Activated CD8-positive, alpha-beta memory T cell treated with anti-CD3 and anti-CD28 coated beads for 48 hours (primary cell): ENCODE data around the gene NEUROD2.
A peak's percentile ranks its signal among the peaks of the same experiment; 100 is the strongest.

ENCODE experiments used
- DNase-seq, 3 experiments: peaks; one replicate each; pipeline ENCODE4 v3.0.0-alpha.2; 2020; ENCODE audit warnings: low read depth in 2 of 3, low spot score in 2 of 3

Gene NEUROD2

DNA sequence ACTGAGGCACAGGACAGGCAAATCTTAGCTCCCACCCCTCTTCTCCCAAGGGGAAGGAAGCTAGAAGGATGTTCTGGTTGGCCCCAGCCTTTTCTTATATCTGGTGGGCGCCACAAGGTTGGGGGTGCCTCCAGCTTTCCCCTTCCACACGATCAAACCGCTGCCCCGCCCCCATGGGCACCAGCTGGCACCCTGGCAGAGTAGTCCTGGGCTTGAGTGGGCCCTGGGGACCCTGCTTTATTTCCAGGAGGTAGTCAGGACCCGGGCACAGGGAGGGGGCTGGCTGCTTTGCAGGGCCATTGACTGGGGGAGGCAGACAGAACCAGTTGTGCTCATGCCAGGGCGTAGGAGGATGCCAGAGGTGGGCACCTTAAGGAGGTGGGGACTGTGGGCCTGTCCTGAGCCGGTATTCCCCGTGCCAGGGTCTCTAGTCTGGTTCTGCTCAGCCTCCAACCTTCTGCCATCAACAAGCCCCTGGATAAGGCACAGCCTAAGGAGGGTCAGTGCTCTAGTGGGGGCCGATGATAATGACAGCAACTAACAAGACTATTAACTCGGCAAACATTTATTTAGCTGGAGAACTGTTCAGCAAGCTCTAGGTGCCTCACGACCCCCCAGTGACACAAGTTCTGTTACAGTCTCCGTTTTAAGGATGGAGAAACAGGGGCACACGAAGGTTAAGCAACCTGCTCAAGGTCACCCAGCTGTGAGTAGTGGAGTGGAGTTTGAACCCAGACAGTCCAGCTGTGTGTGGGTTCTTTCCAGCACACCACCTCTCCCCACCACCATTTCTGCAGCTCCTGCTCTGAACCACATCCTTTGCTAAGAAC, 11.5 kb upstream of the NEUROD2 start:
- no peak for DNase-seq

DNA sequence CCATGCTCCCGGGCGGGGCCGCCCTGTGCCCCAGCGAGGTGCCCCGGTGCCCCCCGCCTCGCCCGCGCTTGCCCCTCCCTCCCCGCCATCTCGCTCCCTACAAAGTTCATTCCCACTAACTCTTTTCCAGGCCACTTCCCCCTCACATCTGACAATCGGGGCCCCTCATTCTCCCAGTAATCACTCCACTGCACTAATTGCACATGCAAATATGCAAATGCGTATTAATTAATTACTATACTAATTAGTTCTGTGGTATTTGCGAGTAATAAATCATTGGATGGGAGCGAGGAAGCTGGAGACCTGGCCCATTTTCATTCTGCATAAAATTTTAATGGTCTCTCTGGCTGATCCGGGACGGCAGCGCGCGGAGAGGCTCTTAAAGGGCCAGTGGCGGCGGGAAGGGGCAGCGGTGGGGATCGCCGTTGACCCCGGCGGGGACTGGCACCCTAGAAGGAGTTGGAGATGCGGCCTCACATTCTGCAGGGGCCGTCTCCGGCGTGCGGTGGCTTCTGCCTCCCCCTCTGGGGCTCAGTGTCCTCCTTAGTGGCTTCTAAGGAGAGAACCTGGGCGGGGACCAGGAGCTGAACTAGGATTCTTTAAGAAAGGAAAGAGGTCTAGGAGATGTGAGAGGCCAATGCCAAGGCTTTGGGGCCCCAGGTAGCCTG, 10.7 kb upstream of the NEUROD2 start:
- DNase-seq, result no peak

DNA sequence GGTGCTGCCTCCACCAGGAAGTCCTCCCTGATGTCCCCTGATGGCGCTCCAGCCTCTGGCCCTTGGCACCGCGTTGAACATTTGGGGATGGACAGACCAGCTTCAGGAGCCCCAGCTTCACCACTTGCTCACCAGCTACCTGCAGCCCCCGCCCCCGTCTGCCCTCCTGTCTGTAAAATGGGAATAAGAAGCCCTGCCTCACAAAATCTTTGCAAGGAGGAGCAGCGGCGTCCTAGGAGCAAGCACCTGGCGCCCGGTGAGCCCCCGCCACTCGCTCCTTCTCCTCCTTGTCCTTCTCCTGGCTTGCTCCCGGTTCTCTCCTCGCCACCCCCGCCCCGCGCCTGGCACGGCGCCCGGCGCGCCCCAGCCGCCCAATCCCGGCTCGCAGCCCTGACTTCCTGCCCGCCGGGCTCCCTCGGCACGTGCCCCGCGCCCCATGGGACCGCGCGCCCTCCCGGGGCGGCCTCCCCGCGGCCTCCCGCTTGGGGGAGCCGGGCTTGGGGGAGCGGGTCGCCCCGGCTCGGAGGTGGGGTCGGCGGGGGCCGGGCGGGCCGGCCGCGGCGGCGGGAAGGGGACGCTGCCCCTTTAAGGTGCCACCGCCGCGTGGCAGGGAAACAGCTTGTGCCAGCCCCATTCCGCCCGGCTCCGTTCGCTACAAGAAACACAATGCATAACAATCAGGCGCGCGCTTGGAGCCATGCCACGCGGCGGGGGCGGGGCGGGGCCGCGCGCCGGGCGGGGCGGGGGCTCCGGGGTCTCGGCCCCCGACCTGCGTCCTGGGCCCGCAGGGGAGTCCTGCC, 9.9 kb upstream of the NEUROD2 start:
- DNase-seq, result peak in 1 of 3 experiments; percentile 30

DNA sequence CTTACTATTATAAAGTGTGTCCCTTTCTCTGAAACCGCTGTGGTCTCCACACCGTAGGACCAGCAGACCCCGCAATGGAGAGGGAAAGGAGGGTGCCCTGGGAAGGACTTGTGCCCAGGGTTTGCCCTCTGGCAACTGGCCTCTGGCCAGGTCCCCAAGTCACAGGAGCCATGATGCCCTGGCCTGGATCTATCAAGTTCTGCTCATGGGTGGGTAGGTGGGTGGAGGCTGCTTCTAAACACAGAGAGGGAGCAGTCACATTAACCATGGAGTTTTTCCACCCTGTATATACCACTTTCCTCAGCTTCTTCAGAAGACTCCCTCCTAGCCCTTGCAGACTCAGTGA, 9.4 kb upstream of the NEUROD2 start:
- no peak for DNase-seq

DNA sequence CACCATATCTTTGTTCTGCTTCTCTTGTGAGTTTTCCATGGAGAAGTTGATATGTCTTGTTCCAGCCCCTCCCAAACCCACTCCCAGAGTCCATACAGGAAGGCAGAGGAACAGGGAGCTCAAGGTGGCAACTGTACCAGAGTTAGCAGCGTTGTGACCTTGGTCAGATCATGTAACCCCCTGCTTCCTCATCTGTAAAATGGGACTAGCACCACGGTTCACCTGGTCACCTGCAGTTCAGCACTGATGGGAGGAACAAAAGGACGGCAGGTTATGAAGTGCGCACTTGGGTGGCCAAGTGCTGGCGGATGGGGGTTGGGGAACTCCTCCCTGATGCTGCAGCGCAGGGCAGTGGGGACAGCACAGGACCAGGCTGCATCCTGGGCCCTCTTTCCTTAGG, 7.7 kb upstream of the NEUROD2 start:
- no peak for DNase-seq

DNA sequence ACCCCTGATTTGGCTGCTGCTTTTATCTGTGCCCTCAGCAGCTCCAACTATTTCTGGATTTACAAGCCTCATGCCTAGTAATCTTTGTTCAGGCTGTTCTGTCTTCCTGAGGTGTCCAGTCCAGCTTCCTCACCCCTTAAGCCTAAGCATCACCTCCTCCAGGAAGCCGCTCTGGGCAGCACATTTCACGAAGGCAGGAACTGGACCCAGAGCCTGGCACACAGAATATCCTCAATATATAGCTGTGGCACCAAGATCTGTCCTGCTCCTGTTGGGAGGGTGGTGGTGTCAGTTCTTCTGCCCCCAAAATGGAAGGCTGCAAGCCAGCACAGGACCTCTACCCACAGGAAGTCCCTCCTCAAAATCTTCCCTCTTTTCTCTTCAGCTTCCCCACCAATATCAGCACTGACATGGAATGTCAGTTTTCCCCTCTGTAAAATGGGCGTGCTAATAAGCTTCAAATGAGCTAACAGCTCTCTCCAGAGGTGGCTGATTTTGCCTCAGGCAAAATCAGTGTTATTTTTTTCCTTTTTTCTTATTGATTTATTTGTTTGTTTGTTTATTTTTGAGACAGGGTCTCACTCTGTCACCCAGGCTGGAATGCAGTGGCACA, 6.9 kb upstream of the NEUROD2 start:
- no peak for DNase-seq

DNA sequence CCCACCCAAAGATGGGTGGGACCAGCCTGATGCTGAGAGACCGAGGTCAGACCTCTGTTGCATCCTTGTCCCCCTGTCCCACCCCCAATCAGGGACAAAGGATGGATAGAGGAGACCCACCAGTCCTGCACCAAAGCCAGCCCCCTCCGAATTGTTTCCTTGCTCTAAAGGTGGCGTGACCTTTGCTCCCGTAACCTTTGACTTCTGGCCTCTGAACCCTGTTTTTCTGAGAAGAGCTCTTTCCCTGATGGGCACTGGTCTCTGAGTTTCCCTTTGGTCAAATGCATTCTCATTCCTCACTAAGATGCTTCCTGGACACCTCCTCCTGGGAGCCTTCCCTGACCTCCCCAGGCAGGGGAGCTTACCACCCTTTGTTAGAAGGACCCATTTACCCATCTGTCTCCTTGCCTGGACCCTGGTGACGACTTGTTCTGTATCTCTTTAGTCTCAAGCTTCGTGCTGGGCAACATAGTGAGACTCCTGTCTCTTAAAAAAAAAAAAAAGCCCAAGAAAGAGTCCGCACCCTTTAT, 5.3 kb upstream of the NEUROD2 start:
- DNase-seq, result no peak

DNA sequence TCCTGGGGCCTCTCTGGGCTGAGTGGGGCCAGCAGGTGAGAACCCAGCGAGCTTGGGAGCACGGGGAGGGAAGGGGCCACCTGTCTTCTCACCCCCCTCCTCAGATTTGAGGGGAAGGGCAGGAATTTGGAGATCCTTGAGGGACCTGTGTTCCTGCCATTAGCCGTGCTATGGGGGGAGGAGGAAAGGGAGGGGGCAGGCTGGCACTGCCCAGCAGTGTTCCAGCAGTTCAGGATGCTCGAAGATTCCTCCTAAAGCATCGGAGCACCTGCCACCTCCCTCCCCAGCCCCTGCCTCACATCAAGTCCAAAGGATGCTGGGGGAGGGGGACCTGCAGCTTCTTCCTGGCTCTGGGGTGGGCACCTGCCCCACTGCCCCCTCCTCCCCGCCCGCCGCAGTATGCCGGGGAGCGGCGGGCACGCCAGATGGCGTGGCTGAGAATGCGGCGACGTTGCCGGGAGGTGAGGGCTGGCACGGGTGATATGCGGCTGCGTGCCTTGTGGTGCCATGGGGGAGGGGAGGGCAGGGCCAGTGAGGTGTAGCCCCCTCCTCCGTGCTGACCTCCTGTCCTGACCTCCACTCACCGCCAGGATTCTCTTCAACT, 4.7 kb upstream of the NEUROD2 start:
- no peak for DNase-seq

DNA sequence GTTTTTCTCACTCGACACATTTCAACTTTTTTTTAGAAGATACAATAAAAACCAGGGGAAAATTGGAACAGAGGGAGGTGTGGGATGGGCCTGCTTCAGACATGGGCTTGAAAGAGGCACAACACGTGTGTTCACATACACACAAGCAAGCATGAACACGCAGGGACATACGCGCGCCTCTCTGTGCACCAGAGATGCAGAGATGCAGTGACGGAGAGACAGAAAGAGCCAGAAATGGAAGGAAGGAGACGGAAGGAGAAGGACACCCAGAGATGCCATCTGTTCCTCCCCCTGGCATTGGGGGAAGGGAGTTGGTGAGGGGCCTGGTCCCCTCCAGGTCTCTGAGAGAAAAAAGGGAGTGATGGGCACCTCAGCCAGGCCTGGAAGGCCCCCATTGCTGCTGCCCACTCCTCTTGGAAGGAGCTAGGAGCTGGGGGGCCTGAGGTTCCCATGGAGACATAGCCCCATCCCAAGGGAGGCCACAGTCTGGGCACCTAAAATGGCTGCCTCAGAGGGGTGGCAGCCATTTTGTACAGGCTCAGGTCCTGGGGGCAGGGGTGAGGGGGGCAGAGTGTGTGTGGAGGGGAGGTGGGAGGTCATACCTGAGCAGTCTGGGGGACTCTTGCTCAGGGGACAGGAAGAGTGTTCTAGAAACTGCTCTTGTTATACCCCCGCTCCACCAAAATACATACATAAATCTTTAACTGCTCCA, 3.8 kb upstream of the NEUROD2 start:
- no peak for DNase-seq

DNA sequence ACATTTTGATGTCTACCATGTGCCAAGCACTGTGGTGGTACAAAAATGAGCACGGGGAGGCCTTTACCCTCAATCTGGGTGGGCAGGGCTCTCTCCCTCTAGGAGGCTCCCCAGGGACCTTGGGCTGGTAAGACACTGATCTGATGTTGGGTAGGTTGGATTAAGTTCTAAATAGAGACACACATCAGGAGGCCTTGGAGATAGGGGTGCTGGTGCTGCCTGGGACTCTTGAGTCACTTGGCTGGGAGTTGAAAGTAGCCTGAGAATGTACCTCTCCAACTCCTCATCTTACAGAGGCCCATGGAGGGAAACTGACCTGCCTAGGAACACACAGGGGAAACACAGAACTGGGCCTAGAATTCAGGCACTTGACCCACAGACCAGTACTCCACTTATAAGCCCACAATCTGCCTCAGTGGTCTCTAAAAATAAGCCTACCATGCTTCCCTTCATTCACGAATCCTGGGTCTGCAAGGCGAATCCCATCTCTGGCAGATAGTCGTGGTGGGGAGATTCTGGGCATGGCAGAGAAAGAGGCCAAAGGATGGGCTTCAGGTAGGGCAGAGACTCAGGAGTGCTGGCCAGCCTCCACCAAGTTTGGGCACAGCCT, 1.8 kb upstream of the NEUROD2 start:
- DNase-seq, result no peak

DNA sequence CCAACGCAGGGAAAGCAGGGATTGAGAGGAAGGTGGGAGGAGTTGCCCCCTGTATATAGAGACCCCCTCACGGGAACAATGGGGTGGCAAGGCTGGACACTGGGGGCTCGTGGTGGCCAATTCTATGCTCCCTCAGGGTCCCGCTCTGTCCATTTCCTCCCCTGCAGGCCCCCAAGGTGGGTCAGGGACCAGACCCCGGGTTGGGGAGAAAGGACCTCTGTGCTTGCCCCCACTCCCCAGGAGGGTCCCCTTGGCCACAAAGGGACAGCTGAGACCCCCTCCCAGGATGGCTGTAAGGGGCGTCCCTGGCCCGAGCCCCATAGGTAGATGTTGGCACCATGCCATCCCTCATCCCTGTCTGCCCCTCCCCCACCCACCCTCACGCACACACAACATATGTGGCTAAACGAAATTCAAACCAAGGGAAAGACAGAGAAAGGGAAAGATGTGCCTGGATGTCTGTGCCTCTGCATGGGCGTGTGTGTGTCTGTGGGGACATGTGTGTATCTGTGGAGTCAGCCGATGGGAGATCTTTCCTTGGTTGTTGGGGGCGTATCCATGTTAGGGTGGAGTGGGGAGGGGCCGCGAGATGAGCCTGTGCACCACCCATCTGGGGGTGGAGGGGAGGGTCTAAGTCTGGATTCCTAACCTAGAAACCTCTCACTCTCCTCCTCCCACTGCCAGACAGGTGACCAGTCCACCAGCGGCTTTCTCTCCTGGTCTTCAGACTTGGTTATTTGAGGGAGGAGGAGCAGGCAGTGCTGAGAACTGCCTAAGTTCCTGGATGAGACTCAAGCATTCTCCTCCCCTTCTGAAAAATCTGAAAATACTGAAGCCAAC, 642 bp upstream of the NEUROD2 start:
- no peak for DNase-seq

DNA sequence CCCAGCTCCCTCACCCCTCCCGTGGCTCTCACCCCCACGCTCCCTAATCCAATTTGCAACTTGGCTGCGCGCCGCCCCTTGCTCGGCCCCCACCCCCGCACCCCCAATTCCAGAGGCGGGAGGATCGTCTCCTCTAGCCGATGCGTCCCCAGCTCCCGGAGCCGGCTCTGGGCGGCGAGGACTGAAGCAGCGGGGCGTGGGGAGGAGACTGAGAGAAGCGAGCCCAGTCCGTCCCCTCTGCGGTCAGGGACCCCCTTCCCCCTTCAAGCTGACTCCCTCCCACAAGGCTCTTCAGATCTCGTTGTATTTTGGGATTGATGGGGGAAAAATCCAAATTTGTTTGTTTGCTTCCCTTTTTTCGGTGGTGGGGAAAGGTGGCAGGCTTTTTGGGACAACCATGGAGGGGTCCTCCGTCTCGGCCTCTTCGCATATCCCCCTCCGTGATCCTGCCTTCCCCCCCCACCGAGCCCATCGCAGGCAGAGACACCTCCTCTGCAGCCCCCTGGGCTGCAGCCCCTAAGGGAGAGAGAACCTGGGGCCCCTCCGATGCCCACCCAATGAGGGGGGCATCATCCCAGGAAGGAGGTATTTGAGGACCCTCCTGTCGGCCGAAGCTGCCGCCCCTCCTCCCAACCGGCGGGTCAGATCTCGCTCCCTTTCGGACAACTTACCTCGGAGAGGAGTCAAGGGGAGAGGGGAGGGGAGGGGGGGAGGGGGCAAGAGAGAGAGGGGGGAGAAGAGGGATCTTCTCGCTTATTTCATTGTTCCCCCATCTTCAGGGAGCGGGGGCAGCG, 466 bp downstream of the NEUROD2 start:
- no peak for DNase-seq

DNA sequence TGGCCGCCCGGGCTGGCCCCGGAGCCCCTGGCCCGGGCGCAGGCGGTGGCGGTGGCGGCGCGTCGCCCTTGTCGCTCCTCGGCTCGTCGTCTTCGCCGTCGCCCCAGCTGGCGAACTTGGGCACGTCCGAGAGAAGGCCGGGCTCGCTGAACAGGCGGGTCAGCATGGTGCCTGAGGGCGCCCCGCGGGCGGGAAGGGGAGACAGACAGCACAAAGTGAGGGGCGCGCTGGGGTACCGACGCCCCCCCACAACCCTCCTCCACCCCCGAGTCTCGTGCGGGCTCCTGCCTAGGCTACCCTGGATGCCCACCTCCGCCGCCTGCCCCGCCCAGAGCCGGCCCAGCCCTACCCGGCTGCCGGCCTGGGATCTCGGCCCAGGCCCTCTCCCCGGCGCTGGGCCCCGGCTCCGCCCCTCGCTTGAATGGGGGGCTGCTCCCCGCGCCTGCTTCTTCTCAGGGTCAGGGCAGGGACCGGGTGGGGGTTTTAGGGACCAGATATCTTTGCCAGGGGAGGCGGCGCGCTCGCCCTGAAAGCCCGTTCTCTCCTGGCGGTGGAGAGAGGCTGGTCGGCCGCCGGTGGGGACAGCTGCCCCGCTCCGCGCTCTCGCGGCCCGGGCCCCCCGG, 1.2 kb downstream of the NEUROD2 start:
- no peak for DNase-seq

DNA sequence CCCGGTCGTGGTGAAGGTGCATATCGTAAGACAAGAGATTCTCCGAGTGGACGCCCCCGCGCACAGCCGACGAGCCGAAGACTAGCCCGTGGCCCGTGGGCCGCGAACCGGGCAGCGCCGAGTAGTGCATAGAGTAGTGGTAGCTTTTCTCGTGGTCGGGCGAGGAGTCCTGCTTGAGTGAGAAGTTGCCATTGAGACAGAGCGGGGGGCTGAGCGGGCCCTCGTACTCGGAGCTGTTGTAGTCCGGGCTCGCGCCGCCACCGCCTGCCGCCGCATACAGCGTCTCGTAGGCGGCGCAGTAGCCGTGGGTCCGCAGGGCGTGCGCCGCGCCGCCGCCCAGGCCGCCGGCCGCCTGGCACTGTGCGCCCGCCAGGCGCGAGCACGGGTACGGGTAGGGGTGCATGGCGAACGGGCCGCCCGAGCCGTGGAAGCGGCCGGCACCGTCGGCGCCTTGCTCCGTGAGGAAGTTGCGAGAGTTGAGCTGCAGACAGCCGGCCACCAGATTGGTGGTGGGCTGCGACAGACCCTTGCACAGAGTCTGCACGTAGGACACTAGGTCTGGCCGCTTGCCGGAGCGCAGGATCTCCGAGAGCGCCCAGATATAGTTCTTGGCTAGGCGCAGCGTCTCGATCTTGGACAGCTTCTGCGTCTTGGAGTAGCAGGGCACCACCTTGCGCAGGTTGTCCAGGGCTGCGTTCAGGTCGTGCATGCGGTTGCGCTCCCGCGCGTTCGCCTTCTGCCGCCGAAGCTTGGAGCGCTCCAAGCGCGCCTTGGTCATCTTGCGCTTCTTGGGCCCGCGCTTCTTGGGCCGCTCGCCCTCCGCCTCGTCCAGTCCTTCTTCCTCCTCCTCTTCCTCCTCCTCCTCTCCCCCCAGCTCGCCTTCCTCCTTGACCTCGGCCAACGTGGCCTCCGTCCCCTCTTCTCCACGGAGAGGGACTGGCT, 2.0 kb downstream of the NEUROD2 start:
- no peak for DNase-seq

DNA sequence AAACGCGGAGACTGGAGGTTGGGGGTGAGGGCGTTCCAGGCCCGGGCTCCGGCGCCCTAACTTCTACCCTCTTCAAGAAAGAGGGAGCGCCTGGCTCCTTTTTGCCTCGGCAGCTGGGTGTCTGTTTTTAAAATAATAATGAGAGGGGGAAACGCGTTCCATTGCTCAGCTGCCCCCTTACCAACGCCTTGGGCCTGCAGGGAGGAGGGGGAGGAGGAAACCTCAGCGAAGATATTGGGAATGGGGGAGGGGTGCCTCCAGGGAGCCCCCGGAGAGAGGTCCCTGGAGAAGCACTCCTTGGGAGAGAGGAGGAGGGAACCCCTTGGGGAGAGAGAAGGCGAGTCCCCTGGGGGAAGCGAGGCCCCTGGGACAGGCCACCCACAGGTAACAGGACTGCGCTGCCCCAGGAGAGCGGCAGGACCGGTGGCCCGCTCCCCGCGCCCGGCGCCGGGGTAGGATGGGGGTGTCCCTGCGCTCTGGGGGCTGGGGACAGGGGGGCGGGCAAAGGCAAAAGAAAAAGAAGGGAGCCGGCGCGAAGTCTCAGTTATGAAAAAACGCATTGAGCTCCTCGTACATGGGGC, 2.7 kb downstream of the NEUROD2 start:
- DNase-seq, result no peak

DNA sequence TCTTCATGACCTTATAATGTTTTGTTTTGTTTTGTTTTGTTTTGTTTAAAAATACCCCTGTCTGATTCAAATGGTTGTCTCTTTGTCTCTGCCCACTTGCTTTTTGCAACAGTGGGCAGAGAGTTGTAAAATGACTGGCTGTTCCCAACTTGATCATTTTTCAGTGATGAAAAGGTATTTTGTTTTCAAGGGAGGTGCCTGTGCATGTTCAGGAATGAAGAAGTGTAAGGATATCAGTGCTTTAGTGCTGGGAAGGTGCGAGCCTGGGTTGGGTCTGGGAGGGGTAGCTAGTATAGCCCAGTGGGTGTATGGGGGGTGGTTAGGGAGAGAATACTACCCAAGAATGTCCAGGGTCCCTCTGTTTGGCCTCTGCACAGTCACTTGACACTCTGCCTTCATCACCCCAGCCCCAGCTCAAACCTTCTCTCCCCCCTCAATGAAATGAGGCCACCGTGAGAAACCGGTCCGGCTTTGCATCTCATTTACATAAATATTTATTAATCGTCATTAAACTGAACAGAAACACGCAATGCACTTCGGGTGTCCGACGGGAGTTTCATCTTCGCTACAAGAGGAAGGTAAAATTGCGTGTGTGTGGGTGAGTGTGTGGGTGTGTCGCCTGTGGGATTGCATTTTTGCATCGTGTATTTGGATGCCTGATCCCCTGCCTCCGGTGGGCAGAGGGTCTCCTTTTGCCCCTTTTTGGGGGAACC, 4.3 kb downstream of the NEUROD2 start:
- no peak for DNase-seq
